Activated CD4-positive, alpha-beta T cell treated with anti-CD3 and anti-CD28 coated beads for 36 hours (primary cell): ENCODE data around the gene ATP6V1C2. TPM values are rescaled to one million over a fixed set of nuclear protein-coding genes. Genes with fewer than 3 reads are reported as not detected.
A peak's percentile ranks its signal among the peaks of the same experiment; 100 is the strongest.

Experiments
- ATAC-seq: fragments of 200-7000 bp; cut with Tn5 transposase; one replicate; pipeline ENCODE4 v1.10.0; 2021; ENCODE audit warnings: mild to moderate bottlenecking, moderate library complexity
- CTCF ChIA-PET: fragments of 350-600 bp; sonication (Branson Sonifier 250); formaldehyde crosslinking; loops from one replicate; lab custom pipeline; 2021; ENCODE audit warnings: antibody characterized with exemption; lab: Charles Lee
- POLR2A ChIA-PET: fragments of 350-600 bp; sonication (Branson Sonifier 250); formaldehyde crosslinking; loops from one replicate; lab custom pipeline; 2021; ENCODE audit warnings: antibody characterized with exemption, inconsistent platforms; lab: Charles Lee
- DNase-seq: peaks from one replicate; pipeline ENCODE4 v3.0.0-alpha.2; 2020
- H3K27ac Mint-ChIP-seq: one replicate; pipeline ENCODE4 v1.8.0; 2021; ENCODE audit warnings: mixed read lengths
- H3K27me3 Mint-ChIP-seq: one replicate; pipeline ENCODE4 v1.8.0; 2021; ENCODE audit warnings: mixed read lengths
- H3K36me3 Mint-ChIP-seq: one replicate; pipeline ENCODE4 v1.8.0; 2021; ENCODE audit warnings: low read depth, mixed read lengths
- H3K4me1 Mint-ChIP-seq: one replicate; pipeline ENCODE4 v1.8.0; 2021; ENCODE audit warnings: mixed read lengths
- H3K4me3 Mint-ChIP-seq: one replicate; pipeline ENCODE4 v1.8.0; 2021; ENCODE audit warnings: mild to moderate bottlenecking, moderate library complexity, mixed read lengths
- H3K9me3 Mint-ChIP-seq: one replicate; pipeline ENCODE4 v1.8.0; 2021; ENCODE audit warnings: low read depth, mixed read lengths
- intact Hi-C, 2 experiments: fragments of 100-400 bp; cut with DNase I in 1 of 2; cut with micrococcal nuclease in 1 of 2; formaldehyde crosslinking; loops; one replicate each; pipeline versions ENCODE4 v1.14.2 to v1.15.1; 2022 to 2024; cut with DNase I, micrococcal nuclease
- total RNA-seq, 2 experiments: library from RNA; stranded (reverse); gene quantifications; one replicate each; pipeline ENCODE4 v1.2.3, GENCODE V29; 2021

ATP6V1C2 gene
- not detected for total RNA-seq

- Mint-ChIP-seq H3K4me3 (peak within 1 kb of the TSS; percentile 54), H3K36me3 (no peaks in the 10 kb centered on the region), H3K27me3 (peaks cover 36% of the 10 kb centered on the region), H3K9me3 (no peaks in the 10 kb centered on the region), H3K27ac (no peak within 1 kb of the TSS), H3K4me1 (peaks cover 3% of the 10 kb centered on the region)
- ChIA-PET POLR2A (no interaction called here), CTCF (interaction anchor here (0.8 kb wide), 1 partner anchor 37 kb away, joined by 3 read pairs; no protein-coding TSS in a partner anchor)
- intact Hi-C loops: no loop called here
- DNase-seq: peak; percentile 42
- ATAC-seq: peak; percentile 55
Observed at GRCh38 chr2:10721396-10722251, at the start of gene ATP6V1C2. ATP6V1C2 (plus strand) TSS chr2:10721630; CDS start chr2:10722850, 1,220 bp downstream.

- Mint-ChIP-seq H3K27me3 (no peaks in the 10 kb centered on the region), H3K4me1 (peaks cover 18% of the 10 kb centered on the region), H3K36me3 (peaks cover 39% of the 10 kb centered on the region), H3K4me3 (no peak overlapping the region), H3K27ac (no peak overlapping the region), H3K9me3 (no peaks in the 10 kb centered on the region)
- ChIA-PET POLR2A (interaction anchor here (0.6 to 0.7 kb wide), 2 partner anchors 229 to 478 kb away, joined by 4 read pairs; no protein-coding TSS in a partner anchor), CTCF (interaction anchor here (0.6 to 1.8 kb wide), 8 partner anchors 9 to 818 kb away, joined by 3 to 7 read pairs (median 4); no protein-coding TSS in a partner anchor)
- intact Hi-C loops: no loop called here
- ATAC-seq (no peak), DNase-seq (no peak)
Observed at GRCh38 chr2:10675131-10675530, 46.3 kb upstream of the ATP6V1C2 start.

- H3K4me3 Mint-ChIP-seq: no peak overlapping the region
- ChIA-PET CTCF (interaction anchor here (1.0 to 1.8 kb wide), 4 partner anchors 9 to 239 kb away, joined by 3 to 5 read pairs (median 4); no protein-coding TSS in a partner anchor), POLR2A (interaction anchor here (0.7 kb wide), 1 partner anchor 758 kb away, joined by 6 read pairs; no protein-coding TSS in a partner anchor)
- H3K9me3 Mint-ChIP-seq: no peaks in the 10 kb centered on the region
- ATAC-seq (no peak), DNase-seq (no peak)
- peaks cover 34% of the 10 kb centered on the region for H3K4me1 Mint-ChIP-seq
- intact Hi-C loops: no loop called here
- peaks cover 45% of the 10 kb centered on the region for H3K36me3 Mint-ChIP-seq
- no peak overlapping the region for H3K27ac Mint-ChIP-seq
- no peaks in the 10 kb centered on the region for H3K27me3 Mint-ChIP-seq
Observed at GRCh38 chr2:10678225-10678624, 43.2 kb upstream of the ATP6V1C2 start.

GRCh38 chr2:10680214-10680613, 41.2 kb upstream of the ATP6V1C2 start:
- DNase-seq (no peak), ATAC-seq (no peak)
- intact Hi-C loops: loop anchor here (10.0 kb wide), 2 partner anchors 115 to 375 kb away; partner anchors contain the start of gene HPCAL1 (in 1 of the 2)
- CTCF ChIA-PET: interaction anchor here (0.6 to 0.7 kb wide), 2 partner anchors 20 to 34 kb away, joined by 3 read pairs; no protein-coding TSS in a partner anchor
- Mint-ChIP-seq H3K27me3 (no peaks in the 10 kb centered on the region), H3K9me3 (no peaks in the 10 kb centered on the region), H3K36me3 (peaks cover 44% of the 10 kb centered on the region), H3K4me3 (no peak overlapping the region), H3K27ac (no peak overlapping the region), H3K4me1 (peaks cover 31% of the 10 kb centered on the region)
- POLR2A ChIA-PET: no interaction called here

GRCh38 chr2:10680957-10681356, 40.5 kb upstream of the ATP6V1C2 start:
- Mint-ChIP-seq H3K27ac (peak overlapping the region; percentile 64), H3K27me3 (no peaks in the 10 kb centered on the region), H3K9me3 (no peaks in the 10 kb centered on the region), H3K4me3 (no peak overlapping the region), H3K4me1 (peaks cover 24% of the 10 kb centered on the region), H3K36me3 (peaks cover 39% of the 10 kb centered on the region)
- no peak for DNase-seq
- peak; percentile 88 for ATAC-seq
- POLR2A ChIA-PET: interaction anchor here (0.6 to 0.9 kb wide), 2 partner anchors 20 to 233 kb away, joined by 3 to 5 read pairs; partner anchors contain the start of gene ODC1
- CTCF ChIA-PET: interaction anchor here (0.8 to 1.3 kb wide), 2 partner anchors 15 to 234 kb away, joined by 3 read pairs; no protein-coding TSS in a partner anchor
- intact Hi-C loops: loop anchor here (10.0 kb wide), 2 partner anchors 114 to 376 kb away; partner anchors contain the start of gene HPCAL1 (in 1 of the 2)

- POLR2A ChIA-PET: no interaction called here
- peaks cover 12% of the 10 kb centered on the region for H3K4me1 Mint-ChIP-seq
- H3K36me3 Mint-ChIP-seq: peaks cover 16% of the 10 kb centered on the region
- no peak for DNase-seq
- ATAC-seq: no peak
- H3K9me3 Mint-ChIP-seq: no peaks in the 10 kb centered on the region
- H3K27ac Mint-ChIP-seq: no peak overlapping the region
- intact Hi-C loops: loop anchor here (5.0 to 10.0 kb wide), 4 partner anchors 109 to 844 kb away; partner anchors contain the start of genes HPCAL1 (in 1 of the 2), RRM2 (in 1 of the 2) and TAF1B (in 1 of the 2)
- no peaks in the 10 kb centered on the region for H3K27me3 Mint-ChIP-seq
- no peak overlapping the region for H3K4me3 Mint-ChIP-seq
- CTCF ChIA-PET: no interaction called here
Observed at GRCh38 chr2:10686176-10686730, 35.2 kb upstream of the ATP6V1C2 start.

- DNase-seq (no peak), ATAC-seq (peak; percentile 19)
- Mint-ChIP-seq H3K36me3 (peaks cover 4% of the 10 kb centered on the region), H3K4me3 (no peak overlapping the region), H3K9me3 (no peaks in the 10 kb centered on the region), H3K4me1 (peaks cover 7% of the 10 kb centered on the region), H3K27ac (no peak overlapping the region), H3K27me3 (no peaks in the 10 kb centered on the region)
- ChIA-PET POLR2A (interaction anchor here (1.3 to 1.5 kb wide), 2 partner anchors 35 to 123 kb away, joined by 3 to 6 read pairs; partner anchors contain the start of gene PDIA6), CTCF (interaction anchor here (1.1 to 1.7 kb wide), 4 partner anchors 21 to 35 kb away, joined by 3 to 5 read pairs (median 4); no protein-coding TSS in a partner anchor)
- intact Hi-C loops: loop anchor here (5.0 to 10.0 kb wide), 4 partner anchors 106 to 847 kb away; partner anchors contain the start of genes HPCAL1 (in 1 of the 2), RRM2 (in 1 of the 2) and TAF1B (in 1 of the 2)
Observed at GRCh38 chr2:10688921-10689807, 32.3 kb upstream of the ATP6V1C2 start.

GRCh38 chr2:10691521-10691920, 29.9 kb upstream of the ATP6V1C2 start:
- intact Hi-C loops: no loop called here
- ATAC-seq (no peak), DNase-seq (no peak)
- Mint-ChIP-seq H3K4me3 (no peak overlapping the region), H3K4me1 (peaks cover 7% of the 10 kb centered on the region), H3K36me3 (peaks cover 2% of the 10 kb centered on the region), H3K9me3 (no peaks in the 10 kb centered on the region), H3K27ac (no peak overlapping the region), H3K27me3 (no peaks in the 10 kb centered on the region)
- ChIA-PET POLR2A (interaction anchor here (0.6 to 0.7 kb wide), 2 partner anchors 15 to 83 kb away, joined by 3 read pairs; no protein-coding TSS in a partner anchor), CTCF (interaction anchor here (0.5 kb wide), 1 partner anchor 305 kb away, joined by 3 read pairs; no protein-coding TSS in a partner anchor)

GRCh38 chr2:10700078-10700803, 21.2 kb upstream of the ATP6V1C2 start:
- Mint-ChIP-seq H3K27me3 (peaks cover 2% of the 10 kb centered on the region), H3K4me1 (peaks cover 3% of the 10 kb centered on the region), H3K27ac (no peak overlapping the region), H3K36me3 (no peaks in the 10 kb centered on the region), H3K4me3 (no peak overlapping the region), H3K9me3 (no peaks in the 10 kb centered on the region)
- CTCF ChIA-PET: interaction anchor here (0.8 to 1.3 kb wide), 2 partner anchors 24 to 42 kb away, joined by 3 read pairs; no protein-coding TSS in a partner anchor
- POLR2A ChIA-PET: no interaction called here
- intact Hi-C loops: no loop called here
- ATAC-seq: peak; percentile 53
- DNase-seq: no peak
